GM11168 (cell line): ENCODE measurements around the gene BRD2.
"Not testable (repeated sequence)": the region's sequence is repeated elsewhere in the genome, so short reads cannot be mapped to it uniquely, and the experiment has no call there.

Experiments used
- in situ Hi-C: fragments of 300-500 bp; cut with MboI; formaldehyde crosslinking; loops from one replicate; pipeline ENCODE4 v1.12.0; 2022; ENCODE audit warnings: low sequenced_read_pairs; ENCODE audit not compliant: unreplicated experiment

Gene BRD2

DNA sequence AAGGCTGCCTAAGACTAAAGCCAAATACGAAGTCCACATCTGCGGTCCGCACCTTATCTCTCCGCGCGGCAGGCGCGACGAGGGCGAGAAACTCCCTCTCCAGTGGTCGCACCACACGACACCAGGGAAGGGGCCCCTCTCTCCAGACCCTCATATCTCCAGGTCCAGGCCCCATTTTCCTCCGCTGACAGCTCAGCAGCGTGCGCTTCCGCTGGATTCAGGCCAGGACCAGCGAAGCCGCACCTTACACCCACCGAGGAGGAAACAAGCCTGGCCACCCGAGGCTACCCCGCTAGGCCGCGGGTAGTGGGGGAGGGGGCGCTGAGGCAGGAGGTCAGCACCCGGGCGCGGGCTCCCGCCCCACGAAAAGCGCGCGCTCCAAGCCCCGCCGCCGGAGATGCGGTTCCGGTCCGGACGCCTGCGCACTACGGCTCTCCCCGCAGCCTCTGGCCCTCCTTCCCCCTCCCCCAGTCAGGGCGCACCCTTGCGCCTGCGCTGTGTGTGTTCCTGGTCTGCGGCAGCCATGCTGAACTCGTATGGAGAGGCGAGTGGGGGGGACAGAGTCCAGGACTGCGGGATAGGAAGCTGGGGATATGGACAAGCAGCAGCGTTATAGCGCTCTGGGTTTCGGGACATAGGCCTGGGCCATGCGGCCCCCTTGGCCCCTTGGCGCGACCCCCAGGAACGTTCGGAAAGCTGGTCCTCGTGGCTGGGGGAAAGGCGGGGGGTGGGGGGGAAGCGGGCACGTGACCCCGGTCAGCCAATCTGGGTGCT lies at the start of gene BRD2:
TSS of gene BRD2 (plus strand) at position 502 of the 774 bp plus-strand sequence. CDS start 4,305 bp downstream, outside the sequence.
- in situ Hi-C loops = no loop called here

GRCh38 chr6:32920715-32921114 lies 47.7 kb upstream of the BRD2 start:
- in situ Hi-C loops = no loop called here

DNA sequence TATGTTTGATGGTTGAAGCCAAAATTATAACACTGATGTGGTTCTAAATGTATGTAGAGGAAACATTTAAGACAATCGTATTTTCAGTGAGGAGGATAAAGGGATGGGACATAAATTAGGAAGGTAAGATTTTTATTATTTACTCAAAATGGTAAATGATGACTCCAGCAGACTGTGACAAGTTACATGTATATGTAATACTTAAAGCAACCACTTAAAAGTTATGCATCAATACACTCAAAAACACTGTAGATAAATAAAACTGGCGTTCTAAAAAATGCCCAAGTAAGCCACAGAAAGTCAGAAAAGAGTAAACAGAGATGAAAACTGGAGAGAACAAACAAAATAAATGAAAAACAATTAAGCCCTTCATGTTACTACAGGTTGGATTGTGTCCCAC lies 46.3 kb upstream of the BRD2 start:
- in situ Hi-C loops = no loop called here

DNA sequence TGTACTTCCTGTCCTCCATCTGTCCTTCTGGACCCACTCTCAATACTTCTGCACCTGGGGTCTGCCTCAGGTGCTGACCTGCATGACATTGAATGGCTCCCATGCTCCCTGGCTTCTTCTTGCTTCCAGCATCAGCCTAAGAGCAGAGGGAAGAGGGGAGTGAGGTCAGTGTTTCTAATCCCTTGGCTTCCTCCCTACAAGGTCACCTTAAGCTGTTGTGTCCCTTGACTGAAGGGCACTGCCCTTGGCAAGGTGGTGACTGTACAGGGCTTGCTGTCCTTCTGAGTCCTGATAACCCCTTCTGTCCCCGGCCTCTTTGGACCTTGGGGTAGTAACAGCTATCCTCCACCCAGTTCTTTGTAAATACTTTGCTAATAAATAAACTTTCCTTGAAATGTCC lies 37.2 kb upstream of the BRD2 start:
- in situ Hi-C loops = no loop called here

DNA sequence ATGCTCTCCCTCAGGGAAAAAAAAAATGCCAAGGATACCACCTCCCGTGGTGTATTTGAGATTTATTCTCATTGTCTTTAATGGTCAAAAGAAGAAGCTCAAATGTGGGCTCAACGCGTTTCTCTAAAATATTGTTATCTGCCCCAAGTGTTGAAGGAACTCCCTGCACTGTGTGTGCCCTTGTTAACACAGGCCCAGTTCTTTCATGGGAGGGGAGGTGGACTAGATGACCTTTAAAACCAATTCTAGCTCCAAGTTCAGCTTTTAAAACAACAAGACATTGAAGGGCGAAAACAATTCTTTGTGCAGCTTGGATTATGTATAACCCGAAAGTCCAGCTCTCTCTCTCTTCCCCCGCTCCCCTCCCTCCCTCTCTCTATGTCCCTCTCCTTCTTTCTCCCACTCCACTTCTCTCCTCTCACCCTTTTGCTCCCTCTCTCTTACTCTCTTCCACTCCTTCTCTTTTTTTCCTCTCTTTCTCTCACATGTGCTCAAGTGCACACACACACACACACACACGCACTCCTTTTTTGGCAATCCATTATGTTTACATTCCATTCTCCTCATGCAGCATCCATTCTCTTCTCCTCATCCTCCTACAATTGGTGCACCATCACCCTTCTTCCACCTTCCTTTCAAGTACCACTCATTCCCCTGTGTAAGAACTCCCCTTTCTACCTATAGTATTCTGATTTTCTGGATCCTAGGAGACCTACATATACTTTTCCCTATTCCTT lies 36.1 kb upstream of the BRD2 start:
- in situ Hi-C loops = no loop called here

DNA sequence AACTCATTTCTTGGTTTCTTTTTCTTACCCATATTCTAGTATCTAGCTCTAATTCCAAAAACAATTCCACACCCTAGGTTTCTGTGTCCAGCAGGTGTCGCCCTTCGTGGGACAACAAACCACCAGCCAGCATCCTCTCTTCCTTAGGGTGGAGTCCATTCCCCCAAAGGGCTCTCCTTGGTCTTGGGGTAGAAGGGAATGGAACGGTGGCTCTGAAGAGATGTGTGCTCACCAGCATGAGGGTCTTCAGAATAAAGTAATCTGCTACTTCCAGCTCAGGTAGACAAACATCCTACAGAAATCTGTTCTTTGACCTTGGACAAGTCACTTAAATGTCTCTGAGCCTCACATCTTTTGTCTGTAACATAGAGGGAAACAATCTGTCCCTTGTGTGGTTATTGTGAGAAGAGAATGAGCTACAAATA lies 34.7 kb upstream of the BRD2 start:
- in situ Hi-C loops = no loop called here

- in situ Hi-C loops = loop anchor here (5.0 kb wide), 1 partner anchor 48 kb away; no protein-coding TSS in a partner anchor
Measured at GRCh38 chr6:32935551-32936238, 32.7 kb upstream of the BRD2 start.

DNA sequence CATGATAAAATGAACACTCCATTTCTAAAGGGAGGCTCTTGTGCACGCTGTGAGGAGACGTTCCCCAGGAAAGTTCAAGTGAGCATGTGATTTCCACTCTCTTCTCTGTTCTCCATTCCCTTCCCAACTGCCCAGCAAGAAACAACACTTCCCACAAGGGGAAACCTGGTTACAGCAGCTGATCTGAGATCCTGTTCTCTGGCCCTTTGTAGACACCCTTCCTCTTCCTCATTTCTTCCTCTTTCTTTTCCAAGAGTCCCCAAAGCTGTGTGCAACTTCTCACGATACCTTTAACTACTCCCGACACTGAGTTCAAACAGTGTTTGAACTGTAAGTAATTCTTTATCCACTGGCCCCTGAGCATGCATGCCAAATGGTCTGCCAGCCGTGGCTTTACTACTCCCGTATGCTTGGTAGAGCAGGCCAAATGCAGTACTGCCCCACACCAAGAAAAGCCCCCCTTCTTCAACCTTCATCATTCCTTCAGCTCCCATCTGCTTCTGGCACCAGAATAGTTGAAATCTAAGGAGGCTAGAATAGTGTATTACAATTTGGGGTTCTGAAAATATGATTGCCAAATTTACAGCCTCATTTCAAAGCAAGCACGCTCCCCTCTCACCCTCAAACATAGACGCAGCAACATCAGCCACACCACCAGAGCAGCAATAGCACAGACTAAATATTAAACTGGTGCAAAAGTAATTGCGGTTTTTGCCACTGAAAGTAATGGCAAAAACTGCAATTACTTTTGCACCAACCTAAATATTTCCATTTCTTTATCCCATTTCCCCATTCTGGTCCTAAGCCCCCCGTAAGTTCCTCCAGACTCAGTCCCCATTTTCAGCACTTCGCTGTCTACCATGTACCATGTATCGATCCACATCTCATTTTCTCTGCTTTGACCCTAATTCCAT lies 31.9 kb upstream of the BRD2 start:
- in situ Hi-C loops = loop anchor here (5.0 kb wide), 1 partner anchor 49 kb away; no protein-coding TSS in a partner anchor

- in situ Hi-C loops = loop anchor here (5.0 kb wide), 1 partner anchor 50 kb away; no protein-coding TSS in a partner anchor
Measured at GRCh38 chr6:32937230-32937633, 31.2 kb upstream of the BRD2 start.

DNA sequence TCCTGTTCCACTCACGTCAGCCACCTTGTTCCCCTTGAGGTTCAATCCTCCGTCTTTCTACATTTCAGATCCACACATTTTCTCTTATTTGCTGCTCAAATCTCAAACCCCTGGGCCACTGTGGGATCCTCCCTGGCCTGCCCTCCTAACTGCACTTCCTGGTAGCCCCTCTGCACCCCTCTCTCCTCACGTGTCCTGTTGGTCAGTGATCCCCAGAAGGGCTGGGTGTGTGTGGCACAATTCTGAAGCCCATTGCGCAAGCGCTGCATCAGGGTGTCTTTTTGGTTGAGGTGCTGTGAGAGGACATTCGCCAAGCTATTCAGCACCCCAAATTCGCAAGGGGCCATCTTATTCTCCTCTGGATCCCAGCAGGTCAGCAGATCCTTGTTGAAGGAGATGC lies 29.9 kb upstream of the BRD2 start:
- in situ Hi-C loops = loop anchor here (5.0 kb wide), 1 partner anchor 51 kb away; no protein-coding TSS in a partner anchor

DNA sequence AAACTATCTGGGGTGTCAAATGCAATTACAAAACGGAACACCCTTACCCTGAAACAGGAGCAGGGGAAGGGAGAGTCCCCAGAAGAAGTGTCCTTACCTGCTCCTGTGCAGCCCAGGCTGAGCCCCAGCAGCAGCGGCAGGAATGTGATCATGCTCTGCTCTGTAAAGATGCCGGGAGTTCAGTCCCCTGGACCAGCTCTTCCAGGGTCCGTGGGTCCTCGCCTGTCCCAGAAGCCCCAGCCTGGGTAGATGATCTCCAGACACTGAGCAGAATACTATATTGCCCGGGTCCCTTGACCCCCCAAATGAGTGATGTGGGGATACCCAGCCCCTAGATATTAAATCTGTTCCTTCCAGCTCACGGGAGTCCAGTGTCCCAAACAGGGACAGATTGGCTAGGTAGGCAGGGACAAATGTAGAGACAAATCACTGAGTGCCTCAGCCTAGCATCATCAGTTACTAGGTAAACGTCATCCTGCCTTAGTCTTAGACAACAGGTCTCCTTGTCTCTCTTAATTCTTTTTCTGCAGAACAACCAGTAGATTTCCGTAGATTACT lies 27.7 kb upstream of the BRD2 start, which contains the start of gene HLA-DMB:
TSS of gene HLA-DMB (minus strand) at position 373 of the 558 bp plus-strand sequence. CDS start at position 152, 221 bp downstream.
- in situ Hi-C loops = no loop called here

DNA sequence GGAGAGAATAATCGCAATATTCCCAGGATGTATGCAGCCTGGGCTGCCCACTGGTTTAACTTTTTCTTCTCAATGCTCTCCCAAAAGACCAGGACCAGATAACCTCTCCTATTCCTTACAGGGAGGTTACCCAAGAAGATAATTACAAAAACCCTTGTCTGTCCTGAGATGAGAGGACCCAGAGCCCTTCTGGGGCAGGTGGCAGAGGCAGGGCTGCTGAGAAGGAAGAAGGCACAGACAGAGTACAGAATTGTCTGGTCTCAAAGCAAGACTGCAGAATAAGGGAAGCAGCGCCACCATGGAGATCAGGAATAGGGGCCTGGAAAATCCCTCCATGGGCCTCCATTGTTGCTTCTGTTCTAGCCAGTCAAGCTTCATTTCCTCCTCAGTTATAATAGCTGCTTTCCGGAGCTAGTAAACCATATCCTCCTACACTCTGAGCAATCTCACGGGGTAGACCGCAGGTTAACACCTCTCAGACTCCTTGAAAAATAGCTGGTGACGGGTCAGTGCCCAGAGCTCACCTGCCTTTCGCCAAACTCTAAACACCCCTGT lies 27.1 kb upstream of the BRD2 start:
- in situ Hi-C loops = no loop called here

GRCh38 chr6:32942555-32943123 lies 25.8 kb upstream of the BRD2 start:
- in situ Hi-C loops = not testable (repeated sequence)

DNA sequence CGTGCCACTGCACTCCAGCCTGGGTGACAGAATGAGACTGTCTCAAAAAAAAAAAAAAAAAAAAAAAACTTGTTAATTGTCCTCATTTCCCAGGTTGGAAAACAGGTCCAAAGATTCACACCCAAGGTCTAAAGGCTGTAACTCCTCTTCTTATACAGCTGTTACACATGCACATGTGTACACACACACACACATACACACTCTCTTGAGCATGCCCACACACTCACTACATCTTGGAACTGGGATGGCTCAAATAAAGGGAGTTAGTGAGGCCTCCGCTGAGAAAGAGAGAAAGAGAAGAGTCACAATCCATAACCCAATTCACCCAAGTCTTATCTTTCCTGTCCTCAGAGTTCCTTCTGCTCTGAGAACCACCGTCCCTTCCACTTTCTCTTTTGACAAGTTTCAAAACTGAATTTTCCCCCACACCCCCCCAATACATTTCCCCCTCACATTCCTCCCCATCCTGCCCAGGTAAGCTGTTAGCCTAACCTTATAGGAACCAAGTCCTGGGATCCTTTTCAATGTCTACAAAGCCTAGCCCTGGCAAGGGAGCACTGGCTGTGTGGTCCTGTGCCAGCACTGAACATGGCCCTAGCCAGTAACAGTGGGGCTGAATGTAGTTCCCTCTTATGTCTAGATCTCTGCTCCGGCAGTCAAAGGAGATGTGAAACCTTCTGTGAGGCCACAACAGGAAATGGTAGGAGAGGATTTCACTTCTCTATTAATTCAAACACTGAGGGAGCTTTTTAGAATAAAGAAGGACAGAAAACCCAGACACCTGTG lies 24.3 kb upstream of the BRD2 start:
- in situ Hi-C loops = no loop called here

- in situ Hi-C loops = no loop called here
Measured at GRCh38 chr6:32945108-32945760, 23.2 kb upstream of the BRD2 start.

GRCh38 chr6:32945953-32946352 lies 22.4 kb upstream of the BRD2 start:
- in situ Hi-C loops = no loop called here

- in situ Hi-C loops = no loop called here
Measured at GRCh38 chr6:32946893-32947292, 21.5 kb upstream of the BRD2 start.
